ENCODE data around the gene SSTR1.

- TF ChIP-seq CEBPZ (IDR thresholded peaks at IDR 0.05; ENCODE audit: low read length) = no peak
- TF ChIP-seq CTCF (CRISPR knock-in tag; IDR thresholded peaks at IDR 0.05) = no peak
- TF ChIP-seq TFDP2 (CRISPR knock-in tag; IDR thresholded peaks at IDR 0.05) = no peak
- no peak for TF ChIP-seq POLR2AphosphoS5 (IDR thresholded peaks at IDR 0.05; ENCODE audit: low read depth, low read length)
- no peak for TF ChIP-seq FIP1L1 (IDR thresholded peaks at IDR 0.05; ENCODE audit: borderline replicate concordance, insufficient read depth, low read depth, low read length)
- TF ChIP-seq MNT (IDR thresholded peaks at IDR 0.05) = no peak
These were observed 48.8 kb downstream of the SSTR1 start for GRCh38 chr14:38256533-38256840.

Data from HepG2 (cell line).